Activated CD4-positive, alpha-beta memory T cell treated with anti-CD3 and anti-CD28 coated beads for 36 hours (primary cell): Measurements from ENCODE around the gene TSKU. TPM values are rescaled to one million over a fixed set of nuclear protein-coding genes. Genes with fewer than 3 reads are reported as not detected.
"Not testable (repeated sequence)": the region's sequence is repeated elsewhere in the genome, so short reads cannot be mapped to it uniquely, and the experiment has no call there.

Experiments
- CTCF ChIA-PET: fragments of 350-600 bp; sonication (Branson Sonifier 250); formaldehyde crosslinking; loops from one replicate; lab custom pipeline; 2021; ENCODE audit warnings: antibody characterized with exemption, inconsistent platforms; lab: Charles Lee
- POLR2A ChIA-PET: fragments of 350-600 bp; sonication (Branson Sonifier 250); formaldehyde crosslinking; loops from one replicate; lab custom pipeline; 2021; ENCODE audit warnings: antibody characterized with exemption; lab: Charles Lee
- DNase-seq: peaks from one replicate; pipeline ENCODE4 v3.0.0-alpha.2; 2020
- H3K27ac Mint-ChIP-seq: one replicate; pipeline ENCODE4 v1.8.0; 2021; ENCODE audit warnings: mixed read lengths
- H3K27me3 Mint-ChIP-seq: one replicate; pipeline ENCODE4 v1.8.0; 2021; ENCODE audit warnings: mixed read lengths
- H3K36me3 Mint-ChIP-seq: one replicate; pipeline ENCODE4 v1.8.0; 2021; ENCODE audit warnings: mixed read lengths
- H3K4me1 Mint-ChIP-seq: one replicate; pipeline ENCODE4 v1.8.0; 2021; ENCODE audit warnings: low read depth, mixed read lengths
- H3K4me3 Mint-ChIP-seq: one replicate; pipeline ENCODE4 v1.8.0; 2021; ENCODE audit warnings: mild to moderate bottlenecking, mixed read lengths
- H3K9me3 Mint-ChIP-seq: one replicate; pipeline ENCODE4 v1.8.0; 2021; ENCODE audit warnings: mixed read lengths
- intact Hi-C: fragments of 100-400 bp; cut with micrococcal nuclease; formaldehyde crosslinking; loops from one replicate; pipeline ENCODE4 v1.15.1; 2023
- total RNA-seq, 2 experiments: library from RNA; stranded (reverse); gene quantifications; one replicate each; pipeline ENCODE4 v1.2.3, GENCODE V29; 2021

The TSKU gene
- total RNA-seq, 2 experiments from 2014 or later, result 3.8 to 3.9 TPM

GRCh38 chr11:76824980-76825725, 42.0 kb downstream of the TSKU start:
- H3K27me3 Mint-ChIP-seq, result no peaks in the 10 kb centered on the region
- H3K4me1 Mint-ChIP-seq, result peaks cover 12% of the 10 kb centered on the region
- H3K4me3 Mint-ChIP-seq, result no peak overlapping the region
- H3K9me3 Mint-ChIP-seq, result no peaks in the 10 kb centered on the region
- no peak overlapping the region for H3K27ac Mint-ChIP-seq
- DNase-seq, result no peak
- ChIA-PET CTCF (interaction anchor here (0.9 kb wide), 1 partner anchor 95 kb away, joined by 3 read pairs; no protein-coding TSS in a partner anchor), POLR2A (no interaction called here)
- intact Hi-C loops, result no loop called here
- H3K36me3 Mint-ChIP-seq, result no peaks in the 10 kb centered on the region

GRCh38 chr11:76825726-76826396, 42.7 kb downstream of the TSKU start:
- H3K36me3 Mint-ChIP-seq, result no peaks in the 10 kb centered on the region
- H3K27me3 Mint-ChIP-seq, result no peaks in the 10 kb centered on the region
- CTCF ChIA-PET, result interaction anchor here (0.9 kb wide), 1 partner anchor 94 kb away, joined by 3 read pairs; no protein-coding TSS in a partner anchor
- H3K4me1 Mint-ChIP-seq, result peaks cover 12% of the 10 kb centered on the region
- intact Hi-C loops, result no loop called here
- no peak overlapping the region for H3K27ac Mint-ChIP-seq
- no peak overlapping the region for H3K4me3 Mint-ChIP-seq
- no peak for DNase-seq
- no peaks in the 10 kb centered on the region for H3K9me3 Mint-ChIP-seq
- POLR2A ChIA-PET, result no interaction called here

GRCh38 chr11:76826508-76826907, 43.4 kb downstream of the TSKU start:
- POLR2A ChIA-PET, result not testable (repeated sequence)

GRCh38 chr11:76827005-76827404, 43.8 kb downstream of the TSKU start:
- peaks cover 12% of the 10 kb centered on the region for H3K4me1 Mint-ChIP-seq
- CTCF ChIA-PET, DNase-seq, POLR2A ChIA-PET, H3K36me3 Mint-ChIP-seq, H3K4me3 Mint-ChIP-seq, H3K27ac Mint-ChIP-seq, H3K27me3 Mint-ChIP-seq, H3K9me3 Mint-ChIP-seq, intact Hi-C loops: not testable (repeated sequence)

More at GRCh38 chr11:76826508-76826907, 43.4 kb downstream of the TSKU start:
- H3K9me3 Mint-ChIP-seq, CTCF ChIA-PET, intact Hi-C loops, H3K27ac Mint-ChIP-seq, H3K36me3 Mint-ChIP-seq, H3K4me3 Mint-ChIP-seq, H3K27me3 Mint-ChIP-seq, DNase-seq: not testable (repeated sequence)
- peaks cover 12% of the 10 kb centered on the region for H3K4me1 Mint-ChIP-seq

- POLR2A ChIA-PET, result no interaction called here
- Mint-ChIP-seq H3K27me3 (peaks cover 3% of the 10 kb centered on the region), H3K4me3 (no peak overlapping the region), H3K36me3 (no peaks in the 10 kb centered on the region), H3K4me1 (peaks cover under 1% of the 10 kb centered on the region), H3K9me3 (no peaks in the 10 kb centered on the region), H3K27ac (no peak overlapping the region)
- CTCF ChIA-PET, result no interaction called here
- no peak for DNase-seq
- intact Hi-C loops, result no loop called here
Observed at GRCh38 chr11:76830639-76831327, 47.6 kb downstream of the TSKU start.

GRCh38 chr11:76831686-76832310, 48.6 kb downstream of the TSKU start:
- Mint-ChIP-seq H3K27me3 (peaks cover 3% of the 10 kb centered on the region), H3K4me3 (no peak overlapping the region), H3K36me3 (no peaks in the 10 kb centered on the region), H3K27ac (no peak overlapping the region), H3K9me3 (no peaks in the 10 kb centered on the region), H3K4me1 (no peaks in the 10 kb centered on the region)
- POLR2A ChIA-PET, result no interaction called here
- intact Hi-C loops, result no loop called here
- CTCF ChIA-PET, result no interaction called here
- no peak for DNase-seq

GRCh38 chr11:76832361-76832760, 49.2 kb downstream of the TSKU start:
- Mint-ChIP-seq H3K27me3 (peaks cover 3% of the 10 kb centered on the region), H3K9me3 (no peaks in the 10 kb centered on the region), H3K4me1 (no peaks in the 10 kb centered on the region), H3K4me3 (no peak overlapping the region), H3K27ac (no peak overlapping the region), H3K36me3 (no peaks in the 10 kb centered on the region)
- ChIA-PET POLR2A (no interaction called here), CTCF (no interaction called here)
- intact Hi-C loops, result no loop called here
- DNase-seq, result no peak

GRCh38 chr11:76834151-76834550, 51.0 kb downstream of the TSKU start:
- POLR2A ChIA-PET, result no interaction called here
- CTCF ChIA-PET, result interaction anchor here (1.2 kb wide), 1 partner anchor 86 kb away, joined by 4 read pairs; no protein-coding TSS in a partner anchor
- Mint-ChIP-seq H3K36me3 (no peaks in the 10 kb centered on the region), H3K4me3 (no peak overlapping the region), H3K4me1 (no peaks in the 10 kb centered on the region), H3K9me3 (no peaks in the 10 kb centered on the region), H3K27me3 (peaks cover 3% of the 10 kb centered on the region), H3K27ac (no peak overlapping the region)
- intact Hi-C loops, result no loop called here
- DNase-seq, result no peak

GRCh38 chr11:76835036-76835435, 51.9 kb downstream of the TSKU start:
- no peaks in the 10 kb centered on the region for H3K9me3 Mint-ChIP-seq
- CTCF ChIA-PET, result no interaction called here
- H3K4me3 Mint-ChIP-seq, result no peak overlapping the region

GRCh38 chr11:76835928-76836612, 52.9 kb downstream of the TSKU start:
- no peaks in the 10 kb centered on the region for H3K36me3 Mint-ChIP-seq

More at GRCh38 chr11:76835036-76835435, 51.9 kb downstream of the TSKU start:
- POLR2A ChIA-PET, result no interaction called here
- intact Hi-C loops, result no loop called here
- DNase-seq, result no peak
- H3K36me3 Mint-ChIP-seq, result no peaks in the 10 kb centered on the region
- no peaks in the 10 kb centered on the region for H3K4me1 Mint-ChIP-seq
- H3K27ac Mint-ChIP-seq, result no peak overlapping the region
- peaks cover 7% of the 10 kb centered on the region for H3K27me3 Mint-ChIP-seq

GRCh38 chr11:76836613-76837291, 53.6 kb downstream of the TSKU start:
- Mint-ChIP-seq H3K27ac (no peak overlapping the region), H3K9me3 (no peaks in the 10 kb centered on the region), H3K36me3 (no peaks in the 10 kb centered on the region), H3K4me1 (no peaks in the 10 kb centered on the region), H3K27me3 (peaks cover 11% of the 10 kb centered on the region), H3K4me3 (no peak overlapping the region)
- POLR2A ChIA-PET, result interaction anchor here (0.6 kb wide), 1 partner anchor 54 kb away, joined by 3 read pairs; no protein-coding TSS in a partner anchor
- CTCF ChIA-PET, result interaction anchor here (1.0 kb wide), 1 partner anchor 82 kb away, joined by 3 read pairs; no protein-coding TSS in a partner anchor
- DNase-seq, result no peak
- intact Hi-C loops, result no loop called here

More at GRCh38 chr11:76835928-76836612, 52.9 kb downstream of the TSKU start:
- Mint-ChIP-seq H3K27me3 (peaks cover 9% of the 10 kb centered on the region), H3K4me1 (no peaks in the 10 kb centered on the region), H3K9me3 (no peaks in the 10 kb centered on the region), H3K27ac (no peak overlapping the region), H3K4me3 (no peak overlapping the region)
- DNase-seq, result no peak
- POLR2A ChIA-PET, result interaction anchor here (0.6 kb wide), 1 partner anchor 55 kb away, joined by 3 read pairs; no protein-coding TSS in a partner anchor
- intact Hi-C loops, result no loop called here
- CTCF ChIA-PET, result interaction anchor here (1.0 kb wide), 1 partner anchor 83 kb away, joined by 3 read pairs; no protein-coding TSS in a partner anchor
